C4-2B (cell line): ENCODE data around the gene MVB12B.
A peak's percentile ranks its signal among the peaks of the same experiment; 100 is the strongest.

Experiments
- H3K27ac ChIP-seq: fragments of 450-650 bp; 2 replicates; pipeline ENCODE4 v1.5.1; 2017
- ZFX ChIP-seq: fragments of 450-650 bp; IDR thresholded peaks from 2 replicates; pipeline ENCODE4 v1.6.1; 2017
- TF ChIP-seq, protein P1 (sequence below): fragments of 450-650 bp; conservative IDR thresholded peaks from 2 replicates; pipeline ENCODE4 v1.5.1; 2017; ENCODE audit warnings: mild to moderate bottlenecking

MVB12B gene

DNA sequence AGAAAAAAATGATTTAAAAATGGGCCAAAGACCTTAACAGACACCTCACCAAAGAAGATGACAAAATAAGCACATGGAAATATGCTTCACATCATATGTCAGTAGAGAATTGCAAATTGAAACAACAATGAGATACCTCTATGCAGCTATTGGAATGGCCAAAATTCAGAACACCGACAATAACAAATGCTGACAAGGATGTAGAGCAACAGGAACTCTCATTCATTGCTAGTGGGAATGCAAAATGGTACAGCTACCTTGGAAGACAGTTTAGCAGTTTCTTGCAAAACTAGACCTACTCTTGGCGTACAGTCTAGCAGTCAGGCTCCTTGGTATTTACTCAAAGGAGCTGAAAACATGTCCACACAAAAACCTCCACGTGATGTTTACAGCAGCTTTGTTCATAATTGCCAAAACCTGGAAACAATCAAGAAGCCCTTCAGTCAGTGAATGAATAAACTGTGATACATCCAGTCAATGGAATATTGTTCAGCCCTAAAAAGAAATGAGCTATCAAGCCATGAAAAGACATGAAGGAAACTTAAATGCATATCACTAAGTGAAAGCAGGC, 10.5 kb upstream of the MVB12B start:
- no peak overlapping the region for H3K27ac ChIP-seq
- no peak for TF ChIP-seq ZFX
- TF ChIP-seq, protein P1, sequence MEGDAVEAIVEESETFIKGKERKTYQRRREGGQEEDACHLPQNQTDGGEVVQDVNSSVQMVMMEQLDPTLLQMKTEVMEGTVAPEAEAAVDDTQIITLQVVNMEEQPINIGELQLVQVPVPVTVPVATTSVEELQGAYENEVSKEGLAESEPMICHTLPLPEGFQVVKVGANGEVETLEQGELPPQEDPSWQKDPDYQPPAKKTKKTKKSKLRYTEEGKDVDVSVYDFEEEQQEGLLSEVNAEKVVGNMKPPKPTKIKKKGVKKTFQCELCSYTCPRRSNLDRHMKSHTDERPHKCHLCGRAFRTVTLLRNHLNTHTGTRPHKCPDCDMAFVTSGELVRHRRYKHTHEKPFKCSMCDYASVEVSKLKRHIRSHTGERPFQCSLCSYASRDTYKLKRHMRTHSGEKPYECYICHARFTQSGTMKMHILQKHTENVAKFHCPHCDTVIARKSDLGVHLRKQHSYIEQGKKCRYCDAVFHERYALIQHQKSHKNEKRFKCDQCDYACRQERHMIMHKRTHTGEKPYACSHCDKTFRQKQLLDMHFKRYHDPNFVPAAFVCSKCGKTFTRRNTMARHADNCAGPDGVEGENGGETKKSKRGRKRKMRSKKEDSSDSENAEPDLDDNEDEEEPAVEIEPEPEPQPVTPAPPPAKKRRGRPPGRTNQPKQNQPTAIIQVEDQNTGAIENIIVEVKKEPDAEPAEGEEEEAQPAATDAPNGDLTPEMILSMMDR, result no peak

DNA sequence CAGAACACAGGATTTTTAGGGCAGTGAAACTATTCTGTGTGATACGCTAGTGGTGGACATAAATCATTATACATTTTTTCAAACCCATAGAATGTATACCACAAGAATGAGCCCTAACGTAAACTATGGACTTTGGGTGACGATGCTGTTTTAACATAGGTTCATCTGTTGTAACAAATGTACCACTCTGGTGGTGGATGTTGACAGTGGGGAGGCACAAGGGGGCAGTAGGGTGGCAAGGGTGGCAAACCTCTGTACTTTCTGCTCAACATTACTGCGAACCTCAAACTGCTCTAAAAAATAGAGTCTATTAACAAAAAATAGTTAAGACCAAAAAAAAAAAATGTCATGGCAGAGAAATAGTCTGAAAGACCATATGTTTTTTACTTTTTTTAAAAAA, 9.1 kb upstream of the MVB12B start:
- no peak overlapping the region for H3K27ac ChIP-seq

DNA sequence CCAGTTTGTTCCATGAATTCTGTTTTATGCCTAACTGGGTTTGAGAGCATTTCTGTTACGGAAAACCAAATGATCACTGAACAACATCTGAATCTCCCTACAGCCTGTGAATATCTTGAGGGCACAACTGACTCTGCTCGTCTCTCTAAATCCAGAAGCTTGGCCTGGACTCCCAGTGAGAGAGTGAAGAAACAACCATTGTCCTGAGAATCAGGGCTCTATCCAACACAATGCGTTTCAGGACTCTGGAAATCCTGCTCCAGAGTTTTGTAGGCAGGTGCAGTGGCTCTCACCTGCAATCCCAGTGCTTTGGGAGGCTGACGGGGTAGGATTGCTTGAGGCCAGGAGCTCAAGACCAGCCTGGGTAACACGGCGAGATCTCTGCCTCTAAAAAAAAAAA, 7.8 kb upstream of the MVB12B start:
- no peak overlapping the region for H3K27ac ChIP-seq
- TF ChIP-seq ZFX, result no peak
- TF ChIP-seq, protein P1, result no peak

More for the DNA sequence above, 9.1 kb upstream of the MVB12B start:
- TF ChIP-seq ZFX, result no peak
- TF ChIP-seq, protein P1, result peak; percentile 30; the same call in 1 of the 2 replicates

DNA sequence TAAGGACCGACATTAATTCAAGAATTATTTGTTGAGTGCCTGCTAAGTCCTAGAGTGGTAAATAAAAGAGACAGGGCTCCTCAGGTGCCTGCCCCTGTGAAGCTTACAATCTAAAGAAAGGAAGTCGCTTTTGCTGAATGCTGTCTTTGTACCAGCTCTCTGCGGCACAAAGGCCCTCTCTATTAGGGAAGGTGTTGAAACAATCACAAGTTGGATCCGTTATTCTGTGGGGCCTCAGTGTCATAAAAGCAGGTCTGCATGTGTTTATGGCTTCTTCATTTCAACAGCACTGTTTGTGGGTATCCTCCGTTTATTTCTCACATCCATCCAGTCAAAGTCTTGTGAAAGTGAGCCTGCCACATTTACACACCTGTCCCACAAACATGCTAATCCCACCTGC, 7.0 kb upstream of the MVB12B start:
- TF ChIP-seq ZFX, result no peak
- TF ChIP-seq, protein P1, result no peak

DNA sequence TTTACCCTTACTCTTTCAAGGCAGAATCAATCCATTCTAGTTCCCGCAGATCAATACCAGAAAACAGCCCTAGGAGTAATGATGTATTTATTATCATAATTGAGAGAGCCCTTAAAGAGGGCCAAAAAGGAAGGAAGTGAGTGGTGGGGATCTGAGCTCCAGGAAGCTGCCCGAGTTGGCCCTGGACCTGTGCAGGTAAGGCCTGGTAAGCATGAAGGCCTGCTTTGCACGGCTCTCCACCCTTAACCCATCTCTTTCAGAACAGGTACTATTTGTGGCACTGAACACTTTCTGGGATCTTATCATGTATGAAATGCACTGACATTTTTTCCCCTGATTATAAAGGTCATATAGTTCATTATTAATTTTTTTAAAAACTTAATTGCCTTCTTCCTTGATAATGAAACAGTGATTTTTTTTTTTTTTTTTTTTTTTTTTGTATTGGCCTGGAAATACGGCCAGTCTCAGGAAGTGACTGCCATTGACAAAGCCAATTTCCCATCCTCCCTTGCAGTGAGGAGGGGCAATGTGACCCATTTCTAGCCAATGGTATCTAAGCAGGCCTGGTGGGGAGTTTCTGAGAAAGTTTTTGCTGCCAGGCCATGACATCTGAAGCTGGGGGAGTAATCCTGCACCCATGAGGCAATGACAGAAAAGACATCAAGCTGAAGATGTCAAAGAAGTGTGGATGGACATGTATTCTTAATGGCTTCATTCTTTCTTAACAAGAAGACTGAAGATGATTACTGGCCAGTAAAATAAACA, 6.3 kb upstream of the MVB12B start:
- TF ChIP-seq, protein P1, result no peak
- no peak for TF ChIP-seq ZFX
- H3K27ac ChIP-seq, result no peak overlapping the region

More for the DNA sequence above, 7.0 kb upstream of the MVB12B start:
- no peak overlapping the region for H3K27ac ChIP-seq

DNA sequence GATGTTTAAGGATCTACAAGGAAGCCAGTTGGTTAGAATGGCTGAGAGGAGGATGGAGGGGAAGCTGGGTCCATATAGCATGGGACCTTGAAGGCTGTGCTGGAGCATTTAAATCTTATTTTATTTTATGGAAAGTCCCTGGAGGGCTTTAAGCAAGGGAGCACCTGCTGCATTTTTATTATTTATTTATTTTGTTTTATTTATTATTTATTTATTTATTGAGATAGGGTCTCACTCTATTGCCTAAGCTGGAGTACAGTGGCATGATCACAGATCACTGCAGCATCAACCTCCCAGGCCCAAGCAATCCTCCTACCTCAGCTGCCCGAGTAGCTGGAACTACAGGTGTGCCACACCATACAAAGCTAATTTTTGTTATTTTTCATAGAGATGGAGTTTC, 4.9 kb upstream of the MVB12B start:
- TF ChIP-seq, protein P1, result no peak
- no peak for TF ChIP-seq ZFX
- H3K27ac ChIP-seq, result no peak overlapping the region

DNA sequence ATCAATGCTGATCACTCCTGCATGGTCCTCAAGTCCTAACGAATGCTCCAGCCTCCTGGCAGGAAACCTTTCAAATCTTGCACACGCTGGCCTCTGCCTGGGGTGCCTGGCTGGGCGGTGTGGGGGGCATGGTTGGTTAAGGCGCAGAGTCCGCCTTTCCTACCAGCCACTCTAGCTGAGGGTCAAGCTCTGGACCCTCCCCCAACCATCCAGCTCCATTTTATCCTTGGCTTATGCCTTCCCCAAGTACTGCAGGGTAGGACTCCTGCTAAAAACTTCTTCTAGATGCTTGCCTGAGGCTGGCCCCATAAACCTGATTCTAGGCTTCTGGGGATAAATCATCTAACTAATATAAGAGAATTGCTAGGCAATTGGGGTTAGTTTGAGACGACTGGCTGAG, 808 bp upstream of the MVB12B start:
- peak overlapping the region; percentile 61; the same call in 1 of the 2 replicates for H3K27ac ChIP-seq
- no peak for TF ChIP-seq ZFX
- TF ChIP-seq, protein P1, result no peak
